HG03469 (cell line): Measurements from ENCODE around the gene RAB3B.

ENCODE experiments used
- ATAC-seq: cut with Tn5 transposase; IDR thresholded peaks from one replicate; pipeline ENCODE4 v1.9.1; 2021; ENCODE audit warnings: mild to moderate bottlenecking, moderate library complexity, moderate number of reproducible peaks; ENCODE audit not compliant: unreplicated experiment

RAB3B gene

GRCh38 chr1:51957618-51958017 lies 32.9 kb downstream of the RAB3B start:
- no peak for ATAC-seq

DNA sequence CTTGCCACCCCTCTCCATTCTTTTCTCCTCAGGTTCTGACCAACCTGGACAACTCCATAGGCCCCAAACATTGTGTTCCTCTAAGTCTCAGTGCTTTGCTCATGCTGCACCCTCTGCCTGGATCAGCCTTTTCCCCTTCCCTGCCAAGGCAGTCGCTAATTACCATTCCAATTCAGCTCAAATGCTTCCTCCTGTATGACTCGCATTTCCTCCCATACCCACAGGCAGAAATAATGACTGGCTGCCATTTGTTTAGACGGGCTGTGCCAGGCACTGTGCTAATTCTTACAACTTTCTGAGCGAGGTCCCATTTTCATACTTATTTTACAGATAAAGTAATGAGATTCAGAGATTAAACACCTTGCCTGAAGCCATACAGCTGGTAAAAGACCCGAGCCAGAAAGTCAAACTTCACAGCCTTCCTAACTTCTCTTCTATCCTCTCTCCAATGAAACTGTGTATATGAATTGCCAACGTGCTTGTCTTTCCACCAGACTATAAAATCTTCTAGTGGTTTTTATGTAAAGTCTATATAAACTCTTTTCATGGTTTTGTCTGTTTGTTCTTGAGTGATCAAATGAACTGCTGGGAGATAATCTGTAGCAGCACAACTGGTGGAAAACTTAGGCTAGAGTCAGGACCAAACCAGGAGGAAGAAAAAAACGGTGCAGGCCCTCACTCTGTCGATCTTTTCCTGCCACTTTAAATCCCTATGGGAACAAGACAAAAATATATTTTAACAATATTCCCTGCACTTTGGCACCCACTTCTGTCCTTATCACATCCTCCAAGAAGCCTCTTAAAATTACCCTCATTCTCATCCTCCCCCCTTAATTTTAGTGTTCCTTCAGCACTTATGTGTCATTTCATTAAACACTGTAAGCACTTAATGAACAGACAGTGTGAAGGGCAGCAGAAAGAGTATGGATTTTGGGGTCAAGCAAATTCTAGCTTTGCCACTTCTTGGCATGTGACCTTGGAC lies 33.7 kb downstream of the RAB3B start:
- ATAC-seq: no peak

DNA sequence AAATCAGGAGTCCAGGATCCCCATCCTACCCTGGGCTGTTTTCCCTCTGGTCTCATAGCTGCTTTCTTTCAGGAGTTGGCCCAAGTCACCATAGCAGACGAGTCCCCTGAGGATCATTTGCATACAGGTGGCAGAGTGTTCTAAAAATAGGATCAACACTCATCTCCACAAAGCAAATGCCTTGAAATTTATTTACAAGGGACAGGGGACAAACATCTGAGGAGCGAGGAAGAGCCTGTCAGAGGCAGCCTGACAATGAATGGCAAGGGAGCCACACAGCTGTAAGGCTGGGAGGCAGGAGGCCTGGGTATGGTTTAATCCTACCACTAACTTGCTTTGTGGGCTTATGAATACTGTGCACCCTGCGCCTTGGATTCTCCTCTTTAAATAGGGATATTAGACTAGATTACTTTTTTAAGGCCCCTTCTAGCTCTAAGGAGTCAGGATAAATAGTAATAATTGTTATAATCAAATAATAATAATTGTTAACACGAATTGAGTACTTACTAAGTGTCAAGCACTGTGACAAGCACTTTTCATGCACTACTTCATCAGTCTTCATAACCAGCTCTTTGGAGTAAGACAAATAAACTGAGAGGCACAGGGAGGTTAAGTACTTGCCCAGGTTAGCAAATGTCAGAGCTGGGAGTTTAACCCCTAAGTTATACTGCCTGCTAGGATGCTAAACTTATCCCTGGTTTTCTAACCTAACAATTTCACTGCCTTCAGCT lies 34.5 kb downstream of the RAB3B start:
- ATAC-seq: no peak

DNA sequence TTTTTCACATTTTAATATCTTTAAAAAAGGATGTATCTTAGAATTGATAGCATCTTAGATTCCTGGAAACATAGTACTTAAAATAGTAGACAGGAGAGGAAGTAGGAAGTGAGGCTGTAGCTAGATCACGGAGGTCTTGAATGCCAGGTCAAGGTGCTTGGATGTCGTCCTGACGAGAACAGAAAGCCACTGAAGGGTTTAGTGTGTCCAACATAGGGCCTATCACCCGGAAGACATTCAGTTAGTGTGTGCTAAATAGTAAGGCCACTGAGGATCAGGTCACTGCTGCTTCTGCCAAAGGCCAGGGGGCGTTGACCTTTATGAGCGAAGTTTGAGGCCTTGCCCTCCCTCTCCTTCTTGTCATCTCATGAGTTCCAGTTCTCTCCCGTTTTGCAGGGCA lies 35.7 kb downstream of the RAB3B start:
- no peak for ATAC-seq

- ATAC-seq: no peak
Measured at GRCh38 chr1:51953079-51953478, 37.4 kb downstream of the RAB3B start.

GRCh38 chr1:51952638-51953037 lies 37.9 kb downstream of the RAB3B start:
- no peak for ATAC-seq

DNA sequence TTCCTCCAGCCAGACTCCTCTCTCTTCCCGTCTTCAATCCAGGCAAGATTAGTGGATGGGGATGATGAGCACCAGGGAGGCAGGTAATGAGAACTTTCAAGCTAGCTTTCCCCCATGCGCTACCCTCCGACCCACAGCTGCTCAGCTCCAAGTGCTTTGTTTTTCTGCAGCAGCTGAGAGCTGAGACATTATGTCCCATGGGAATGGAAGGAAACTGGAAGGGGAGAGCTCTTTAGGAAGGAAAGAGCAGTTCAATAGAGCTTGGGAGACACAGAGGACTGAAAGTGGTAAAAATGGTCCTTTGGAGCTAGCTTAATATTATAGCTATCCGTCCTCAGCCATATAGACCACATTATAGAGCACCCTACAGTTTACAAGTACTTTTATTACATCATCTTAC lies 39.8 kb downstream of the RAB3B start:
- ATAC-seq: no peak

DNA sequence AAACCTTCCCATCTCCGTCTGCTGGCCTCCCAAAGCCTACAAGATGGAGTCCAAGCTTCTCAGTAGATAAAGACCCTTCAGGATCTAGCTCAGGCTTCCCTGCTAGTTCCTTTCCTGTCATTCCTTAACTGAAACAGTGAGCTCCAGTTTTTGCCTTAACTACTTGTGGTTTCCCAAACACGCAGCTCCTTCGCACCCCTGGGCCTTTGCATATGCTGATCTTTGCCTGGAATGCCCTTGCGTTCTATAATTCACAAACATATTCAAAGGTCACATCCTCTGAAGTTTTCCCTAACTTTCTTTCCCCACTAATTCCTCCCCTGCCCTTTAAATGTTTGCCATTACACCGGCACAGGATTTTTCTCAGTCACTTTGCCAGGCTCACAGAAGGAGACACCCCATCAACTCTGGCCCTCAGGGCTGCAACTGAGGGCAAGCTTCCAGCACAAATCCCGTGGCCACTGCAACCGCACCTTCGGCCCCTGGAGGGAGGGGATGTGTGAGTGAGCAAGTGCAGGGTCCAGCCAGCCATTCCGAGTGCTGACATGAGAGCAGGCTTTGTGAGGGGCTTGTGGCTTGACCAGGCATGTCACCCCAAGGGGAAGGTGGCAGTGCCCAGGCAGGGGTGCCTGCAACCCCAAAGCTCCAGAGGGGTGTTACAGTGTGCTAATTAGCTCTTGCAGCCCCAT lies 41.3 kb downstream of the RAB3B start:
- no peak for ATAC-seq

DNA sequence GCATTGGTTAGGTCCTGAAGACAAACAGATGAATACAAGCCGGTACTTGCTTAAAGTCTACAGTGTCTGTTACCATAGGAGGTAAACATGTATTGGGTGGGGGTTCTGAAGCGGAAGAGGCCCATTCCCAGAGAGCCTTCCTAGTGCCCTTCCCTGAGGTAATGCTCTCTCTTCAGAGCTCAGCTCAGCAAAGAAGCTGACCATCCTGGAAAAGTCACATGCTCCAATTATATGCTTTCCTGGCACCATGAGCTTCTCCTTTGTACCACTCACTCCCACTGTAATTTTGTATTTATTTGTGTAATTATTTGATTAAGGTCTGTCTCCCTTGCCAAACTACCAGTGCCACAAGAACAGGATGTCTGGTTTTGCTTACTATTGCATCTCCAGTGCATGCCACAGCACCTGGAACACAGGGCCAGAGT lies 42.0 kb downstream of the RAB3B start:
- ATAC-seq: no peak

DNA sequence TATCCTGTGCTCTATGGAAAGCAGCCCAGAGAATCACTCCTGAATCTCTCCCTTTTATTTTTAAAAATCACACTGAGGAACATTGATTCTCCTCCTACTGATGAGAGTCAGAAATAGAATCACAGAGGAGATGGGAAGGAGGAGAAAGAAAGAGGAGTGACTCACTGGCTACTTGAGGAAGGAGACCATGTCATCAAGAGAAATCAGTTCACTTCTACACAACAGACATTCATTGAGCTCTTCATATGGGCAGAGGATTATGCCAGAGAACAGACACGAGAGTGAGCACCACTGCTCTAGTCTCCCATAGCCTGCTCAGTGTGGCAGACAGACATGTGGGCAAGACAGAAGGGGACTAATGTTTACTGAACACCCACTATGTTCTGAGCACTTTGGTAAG lies 44.2 kb downstream of the RAB3B start:
- no peak for ATAC-seq

- ATAC-seq: no peak
Measured at GRCh38 chr1:51945591-51945990, 44.9 kb downstream of the RAB3B start.

- no peak for ATAC-seq
Measured at GRCh38 chr1:51942281-51942680, 48.2 kb downstream of the RAB3B start.

DNA sequence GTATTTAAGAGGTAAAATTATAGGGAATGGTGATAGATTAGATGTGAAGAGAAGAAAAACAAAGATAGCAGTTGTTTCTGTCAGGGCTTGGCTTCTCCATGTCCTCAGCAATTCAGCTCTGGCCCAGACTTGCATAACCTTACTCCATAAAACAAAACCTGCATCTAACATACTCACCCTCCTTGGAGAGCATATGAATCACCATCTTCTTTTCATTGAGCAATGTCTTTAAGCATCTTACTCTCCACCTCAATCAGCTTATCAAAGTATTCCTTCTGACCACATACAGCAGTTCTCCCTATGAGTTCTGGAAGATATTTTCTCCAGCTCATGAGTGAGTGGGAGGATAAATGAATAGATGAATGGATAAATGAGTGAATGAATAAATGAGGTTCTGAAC lies 49.0 kb downstream of the RAB3B start:
- no peak for ATAC-seq

GRCh38 chr1:51937112-51937511 lies 53.4 kb downstream of the RAB3B start:
- ATAC-seq: no peak

DNA sequence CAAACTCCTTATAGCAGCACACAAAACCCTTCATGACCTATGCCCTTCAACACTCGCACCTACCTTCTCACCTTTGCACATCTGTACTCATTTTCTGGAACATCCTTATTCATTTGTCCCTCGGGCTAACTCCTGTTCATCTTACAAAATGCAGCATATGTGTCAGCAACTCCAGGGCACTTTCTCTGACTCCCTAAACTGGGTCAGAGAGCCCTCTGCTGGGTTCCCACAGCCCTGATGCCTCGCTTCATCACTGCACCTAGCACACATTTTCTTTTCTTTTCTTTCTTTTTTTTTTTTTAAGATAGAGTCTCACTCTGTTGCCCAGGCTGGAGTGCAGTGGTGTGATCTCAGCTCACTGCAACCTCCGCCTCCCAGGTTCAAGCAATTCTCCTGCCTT lies 54.0 kb downstream of the RAB3B start:
- no peak for ATAC-seq

DNA sequence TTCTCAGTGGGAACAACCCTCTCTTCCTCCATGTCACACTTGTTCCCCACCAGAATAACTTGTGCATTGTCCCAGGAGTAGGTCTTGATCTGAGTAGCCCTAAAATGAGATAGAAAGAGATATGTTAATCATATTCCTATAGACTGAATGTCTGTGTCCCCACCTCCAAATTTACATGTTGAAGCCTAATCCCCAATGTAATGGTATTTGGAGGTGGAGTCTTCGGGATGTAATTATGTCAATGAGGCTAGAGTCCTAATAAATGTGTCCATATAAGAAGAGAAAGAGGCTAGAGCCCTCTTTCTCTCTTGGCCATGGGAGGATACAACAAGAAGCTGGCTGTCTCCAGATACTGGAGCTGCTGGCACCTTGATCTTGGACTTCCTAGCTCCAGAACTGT lies 57.2 kb downstream of the RAB3B start:
- ATAC-seq: no peak

GRCh38 chr1:51930329-51930728 lies 60.2 kb downstream of the RAB3B start:
- no peak for ATAC-seq

DNA sequence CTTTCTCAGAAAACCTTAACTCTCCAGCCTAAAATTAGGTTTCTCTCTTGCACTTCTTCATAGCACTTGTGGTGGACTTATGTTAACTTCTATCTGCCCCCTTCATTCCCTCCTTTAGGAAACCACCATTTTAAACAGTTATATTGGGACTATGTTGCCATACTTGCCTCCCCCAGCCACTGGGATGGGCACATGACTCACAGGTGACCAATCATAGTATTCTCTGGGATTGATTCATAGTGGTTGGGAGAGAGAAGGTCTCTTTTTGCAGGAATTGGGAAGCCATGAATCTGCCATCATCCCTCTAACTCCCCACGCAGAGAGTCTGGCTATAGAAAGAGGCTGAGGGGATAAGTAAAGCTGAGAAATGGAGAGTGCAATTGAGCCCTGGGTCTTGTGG lies 61.6 kb downstream of the RAB3B start:
- ATAC-seq: no peak

- ATAC-seq: no peak
Measured at GRCh38 chr1:51927029-51927428, 63.5 kb downstream of the RAB3B start.

GRCh38 chr1:51926171-51926812 lies 64.2 kb downstream of the RAB3B start:
- ATAC-seq: no peak

DNA sequence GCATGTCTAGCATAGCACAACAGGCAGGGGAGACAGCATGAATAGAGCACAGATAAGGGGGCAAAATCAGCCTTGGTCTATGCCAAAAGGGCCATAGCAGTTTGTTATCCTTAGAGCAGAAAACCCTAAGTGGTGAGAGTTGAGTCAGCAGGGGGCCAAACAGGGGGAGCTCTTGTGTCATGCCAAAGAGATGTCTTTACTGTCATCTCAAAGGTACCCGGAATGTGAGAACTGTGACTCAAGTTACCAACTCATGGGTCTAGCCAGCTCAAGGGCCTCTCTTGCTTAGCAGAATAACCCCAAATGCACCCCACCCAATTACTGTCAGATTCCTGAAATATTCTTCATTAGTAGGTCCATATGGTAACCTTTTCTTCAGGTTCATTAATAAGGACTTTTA lies 66.0 kb downstream of the RAB3B start:
- ATAC-seq: no peak
